Raji (cell line): ENCODE data around the gene SNX21.

Experiments used
- POLR2A ChIP-seq: IDR thresholded peaks from 2 replicates; pipeline ENCODE4 v1.6.1; 2011; ENCODE audit warnings: low read depth, low read length, control low read depth; ENCODE audit not compliant: insufficient read depth

SNX21 gene, protein sequence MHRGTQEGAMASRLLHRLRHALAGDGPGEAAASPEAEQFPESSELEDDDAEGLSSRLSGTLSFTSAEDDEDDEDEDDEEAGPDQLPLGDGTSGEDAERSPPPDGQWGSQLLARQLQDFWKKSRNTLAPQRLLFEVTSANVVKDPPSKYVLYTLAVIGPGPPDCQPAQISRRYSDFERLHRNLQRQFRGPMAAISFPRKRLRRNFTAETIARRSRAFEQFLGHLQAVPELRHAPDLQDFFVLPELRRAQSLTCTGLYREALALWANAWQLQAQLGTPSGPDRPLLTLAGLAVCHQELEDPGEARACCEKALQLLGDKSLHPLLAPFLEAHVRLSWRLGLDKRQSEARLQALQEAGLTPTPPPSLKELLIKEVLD

DNA sequence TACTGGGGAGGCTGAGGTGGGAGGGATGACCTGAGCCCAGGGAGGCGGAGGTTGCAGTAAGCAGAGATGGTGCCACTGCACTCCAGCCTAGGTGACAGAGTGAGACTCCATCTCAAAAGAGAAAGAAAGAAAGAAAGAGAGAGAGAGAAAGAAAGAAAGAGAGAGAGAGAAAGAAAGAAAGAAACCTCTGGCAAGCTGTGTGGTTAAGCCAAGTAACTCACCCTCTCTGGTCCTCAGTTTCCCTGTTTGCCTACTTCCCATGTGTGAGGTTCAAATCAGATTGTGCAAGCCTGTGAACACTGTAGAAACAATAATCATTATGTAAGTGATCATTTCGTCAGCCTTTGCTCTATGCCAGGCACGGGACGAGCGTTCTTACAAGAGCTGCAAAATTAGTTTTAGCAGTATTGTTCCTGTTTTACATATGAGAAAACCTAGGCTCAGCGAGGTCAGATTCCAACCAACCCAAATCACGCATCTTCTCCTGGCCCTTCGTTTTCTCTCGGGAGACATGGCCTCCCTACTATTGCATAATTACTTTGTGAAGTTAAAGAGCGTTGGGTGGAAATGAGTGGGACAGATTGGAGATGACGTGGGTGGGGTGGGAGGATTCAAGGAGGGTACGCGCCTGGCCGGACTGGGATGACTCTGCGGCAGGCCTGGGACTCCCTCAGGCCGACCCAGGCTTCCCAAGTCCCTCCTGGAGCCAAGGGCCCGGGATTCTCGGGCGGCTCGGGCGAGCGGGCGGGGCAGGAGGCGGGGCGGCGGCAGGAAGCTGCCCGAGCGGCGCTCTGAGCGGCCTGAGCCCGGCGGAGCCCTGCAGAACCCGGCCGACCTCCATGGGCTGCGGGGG lies at the start of gene SNX21:
Gene SNX21, plus strand, starts transcription at position 770 of the 853 bp plus-strand sequence. CDS start 121 bp downstream, outside the sequence.
- TF ChIP-seq POLR2A = no peak

DNA sequence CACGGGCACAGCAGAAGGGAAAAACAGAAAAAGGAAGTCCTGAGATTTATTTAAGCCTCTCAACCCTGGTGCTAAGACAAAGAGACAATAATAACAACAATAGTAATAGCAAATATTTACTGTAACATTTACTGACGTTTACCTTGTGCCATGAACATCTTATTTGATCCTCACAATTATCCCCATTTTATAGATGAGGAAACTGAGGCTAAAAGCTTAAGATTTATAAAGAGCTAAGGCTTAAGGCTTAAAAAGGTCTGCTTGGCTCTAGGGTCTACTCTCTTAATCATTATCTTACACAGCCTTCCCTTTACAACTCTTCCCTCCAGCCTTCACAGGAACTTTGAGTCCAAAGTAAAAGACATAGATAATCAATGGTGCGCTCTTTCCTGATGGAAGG lies 45.2 kb upstream of the SNX21 start:
- TF ChIP-seq POLR2A = no peak

DNA sequence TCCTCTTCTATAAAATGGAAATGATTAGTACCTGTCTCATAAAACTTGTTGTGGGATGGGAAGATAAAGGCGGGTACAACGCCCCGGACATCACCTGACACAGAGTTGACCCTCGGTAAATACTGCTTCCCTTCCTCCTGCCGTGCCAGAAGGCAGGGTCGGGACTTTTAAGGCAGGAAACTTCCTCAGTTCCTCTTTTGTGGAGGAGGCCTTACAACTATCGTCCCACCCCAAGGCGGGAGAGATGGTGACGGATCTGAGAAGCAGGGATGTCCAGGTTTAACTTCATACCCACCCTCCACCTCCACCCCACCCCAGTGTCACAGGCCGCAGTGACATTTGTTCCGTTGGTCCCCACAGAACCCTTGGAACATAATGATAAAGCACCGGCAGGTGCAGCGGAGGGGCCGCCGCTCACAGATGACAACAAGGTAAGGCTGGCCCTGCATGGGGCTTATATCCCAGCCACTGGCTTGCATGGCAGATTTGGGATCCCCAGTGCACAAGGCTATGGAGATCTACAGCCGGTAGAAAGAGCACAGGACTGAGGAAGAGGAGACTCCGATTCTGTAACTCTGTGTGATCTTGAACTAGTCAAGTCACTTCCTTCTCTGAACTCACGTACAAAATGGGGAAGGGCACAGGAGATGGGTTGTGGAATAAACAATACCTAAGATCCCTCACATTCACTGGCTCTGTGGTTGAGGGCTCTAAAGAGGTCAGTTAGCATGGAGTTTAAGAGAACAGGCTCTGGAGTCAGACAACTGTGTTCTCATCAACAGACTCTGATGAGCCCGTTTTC lies 41.1 kb upstream of the SNX21 start:
- TF ChIP-seq POLR2A = no peak

DNA sequence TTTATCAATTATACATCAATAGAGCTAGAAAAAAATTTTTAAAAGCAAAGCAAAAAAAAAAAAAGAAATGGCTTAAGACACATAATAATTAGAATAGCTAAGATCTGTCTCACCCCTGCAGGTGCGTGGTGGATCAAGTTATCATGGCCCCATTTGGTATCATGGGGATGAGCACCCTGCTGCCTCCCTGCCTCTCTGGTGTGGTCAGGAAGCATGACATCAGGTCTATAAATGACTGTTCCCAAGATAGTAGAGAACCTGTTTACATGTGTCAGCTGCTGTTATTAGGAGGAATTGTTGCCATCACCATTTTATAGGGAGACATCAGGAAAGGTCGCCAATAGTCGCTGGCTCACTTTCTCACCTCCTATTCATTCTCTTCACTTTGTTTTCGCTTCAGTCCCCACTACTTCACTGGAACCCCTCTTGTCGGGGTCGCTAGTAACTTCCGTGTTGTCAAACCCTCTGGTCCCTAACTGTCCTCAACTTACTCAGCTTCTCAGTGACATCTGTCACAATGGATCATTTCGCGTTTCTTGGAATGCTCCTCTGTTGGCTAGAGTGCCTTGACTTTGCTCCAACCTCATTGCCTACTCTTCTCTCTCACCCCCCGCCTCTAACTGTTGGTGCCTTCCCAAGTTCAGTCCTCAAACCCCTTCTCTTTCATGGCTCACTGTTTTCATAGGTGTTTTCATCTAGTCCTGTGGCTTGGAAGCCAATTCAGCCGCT lies 37.1 kb upstream of the SNX21 start:
- TF ChIP-seq POLR2A = no peak

DNA sequence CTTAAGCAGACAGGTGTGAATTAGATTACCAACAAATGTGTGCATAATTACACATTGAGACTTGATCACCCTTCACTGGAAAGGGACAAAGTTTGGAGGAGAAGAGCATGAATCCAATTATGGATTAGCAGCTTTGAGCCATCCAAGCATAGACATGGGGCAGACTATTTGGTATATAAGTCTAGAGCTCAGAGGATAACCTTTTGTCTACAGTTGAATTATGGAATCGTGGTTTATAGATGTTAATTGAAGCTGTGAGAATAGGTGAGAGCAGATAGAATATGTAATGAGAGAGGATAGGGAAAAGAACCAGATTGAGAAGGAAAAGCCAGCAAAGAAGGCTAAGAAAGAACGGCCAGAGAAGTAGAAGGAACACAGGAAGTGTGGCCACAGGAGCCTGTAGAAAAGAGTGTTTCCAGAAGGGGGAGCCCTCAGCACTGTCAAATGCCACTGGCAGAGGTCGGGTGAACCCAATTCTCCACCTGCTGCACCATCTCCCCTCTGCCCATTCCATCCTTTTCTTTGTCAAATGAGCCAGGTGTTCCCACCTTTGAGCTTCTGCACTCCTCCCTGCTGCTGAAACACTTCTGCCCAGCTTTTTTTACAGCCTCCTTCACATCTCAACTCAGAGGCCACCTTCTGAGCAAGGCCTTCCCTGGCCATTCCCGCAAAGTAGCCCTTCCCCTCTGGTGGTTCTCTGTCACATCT lies 34.5 kb upstream of the SNX21 start:
- TF ChIP-seq POLR2A = no peak

DNA sequence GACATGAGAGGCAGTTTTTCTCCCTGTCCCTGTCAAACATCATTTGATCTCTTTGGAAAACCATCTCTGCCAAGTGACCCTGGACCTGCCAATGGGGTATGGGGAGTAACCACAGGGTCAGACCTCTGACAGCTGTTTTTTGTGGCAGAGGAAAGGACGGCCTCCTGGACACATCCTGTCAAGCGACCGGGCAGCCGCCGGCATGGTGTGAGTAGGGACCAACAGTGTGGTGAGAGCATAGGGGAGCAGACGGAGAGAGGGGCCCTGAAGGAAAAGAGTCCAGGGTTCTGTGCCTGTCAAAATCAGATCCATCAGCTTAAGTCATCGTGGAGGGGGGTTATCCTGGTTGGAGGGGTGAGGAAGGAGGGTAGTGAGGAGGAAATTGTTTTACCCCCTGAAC lies 31.7 kb upstream of the SNX21 start:
- no peak for TF ChIP-seq POLR2A

DNA sequence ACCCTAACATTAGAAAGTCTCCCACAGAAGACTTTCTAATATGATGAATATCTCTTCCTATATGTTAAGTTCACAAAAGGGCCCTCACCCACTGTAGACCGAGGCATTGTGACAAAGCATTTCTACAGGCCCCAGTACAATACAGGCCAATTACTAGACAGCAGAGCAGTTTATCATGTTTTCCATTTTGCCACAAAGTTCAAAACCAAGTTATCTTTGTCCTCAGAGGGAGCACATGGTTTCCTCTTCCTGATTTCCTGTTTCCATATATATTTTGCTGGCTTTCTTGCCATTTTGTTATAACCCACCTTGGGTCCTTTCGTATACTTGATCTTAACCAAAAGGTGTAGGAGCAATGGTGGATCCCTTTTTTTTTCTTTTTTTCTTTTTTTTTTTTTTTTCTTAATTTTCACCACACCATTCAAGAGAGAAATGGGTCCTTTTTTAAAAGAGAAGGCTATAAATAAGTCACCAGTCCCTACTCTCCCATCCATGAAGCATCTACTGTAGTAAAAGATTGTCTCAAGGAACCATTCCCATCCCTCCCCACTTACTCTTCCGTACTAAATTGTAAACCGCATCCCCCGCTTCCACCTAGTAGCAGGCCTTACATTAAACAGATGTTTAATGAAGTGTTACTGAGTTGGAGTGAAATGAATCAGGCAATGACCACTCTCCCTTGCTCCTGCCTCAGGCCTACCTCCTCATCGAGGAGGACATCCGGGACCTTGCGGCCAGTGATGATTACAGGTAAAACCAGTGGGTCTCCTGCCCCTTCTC lies 23.2 kb upstream of the SNX21 start:
- no peak for TF ChIP-seq POLR2A

DNA sequence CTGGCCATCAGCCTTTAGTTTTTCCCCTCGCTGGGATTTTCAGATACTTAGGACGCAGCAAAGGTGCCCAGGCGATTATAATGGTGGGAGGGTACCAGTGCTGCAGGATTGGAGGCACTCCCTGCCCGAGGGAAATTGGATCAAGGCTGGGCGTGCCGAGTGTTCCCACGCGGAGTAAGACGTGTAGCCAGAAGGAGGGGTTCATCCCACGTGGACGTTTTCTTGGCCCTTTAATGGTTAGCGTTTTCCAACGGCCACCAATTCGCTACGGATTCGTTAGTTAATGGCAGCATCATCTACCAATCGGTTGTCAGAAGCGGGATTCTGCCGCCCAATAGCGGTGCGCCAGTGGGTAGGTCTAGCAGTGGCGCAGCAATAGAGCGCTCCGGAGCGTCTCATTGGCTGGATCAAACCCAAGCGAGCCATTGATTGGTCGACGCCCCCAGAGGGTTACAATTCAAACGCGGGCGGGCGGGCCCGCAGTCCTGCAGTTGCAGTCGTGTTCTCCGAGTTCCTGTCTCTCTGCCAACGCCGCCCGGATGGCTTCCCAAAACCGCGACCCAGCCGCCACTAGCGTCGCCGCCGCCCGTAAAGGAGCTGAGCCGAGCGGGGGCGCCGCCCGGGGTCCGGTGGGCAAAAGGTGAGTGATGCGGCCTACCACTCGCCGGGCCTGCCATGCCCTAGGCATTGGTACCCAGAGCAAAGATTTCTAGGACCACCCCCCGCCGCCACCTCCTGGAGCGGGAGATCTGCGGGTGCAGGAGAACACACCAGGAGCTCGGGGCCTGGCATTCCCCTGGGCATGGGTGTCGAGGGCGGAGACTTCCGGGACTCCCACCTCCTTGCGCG lies 21.2 kb upstream of the SNX21 start, which contains the start of gene UBE2C:
Gene UBE2C, plus strand, starts transcription at position 488 of the 849 bp plus-strand sequence. Its CDS starts 52 bp downstream, at position 540.
- peak; percentile 76 for TF ChIP-seq POLR2A

DNA sequence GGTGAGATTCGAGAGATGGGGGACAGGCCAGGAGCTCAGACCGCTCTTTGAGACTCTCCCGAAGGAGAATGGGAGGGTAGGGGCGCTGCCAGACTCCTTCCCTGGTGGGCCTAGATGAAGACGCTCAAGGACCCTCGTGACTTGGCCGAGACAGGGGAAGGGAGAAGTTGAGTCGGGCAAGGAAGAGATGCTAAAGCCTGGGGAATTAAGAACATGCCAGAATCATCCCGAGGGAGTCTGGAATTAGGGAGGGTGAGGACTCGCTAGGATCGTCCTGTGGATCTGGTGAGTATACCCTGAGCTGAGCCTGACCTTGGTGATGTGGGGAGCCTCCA lies 20.6 kb upstream of the SNX21 start:
- no peak for TF ChIP-seq POLR2A

DNA sequence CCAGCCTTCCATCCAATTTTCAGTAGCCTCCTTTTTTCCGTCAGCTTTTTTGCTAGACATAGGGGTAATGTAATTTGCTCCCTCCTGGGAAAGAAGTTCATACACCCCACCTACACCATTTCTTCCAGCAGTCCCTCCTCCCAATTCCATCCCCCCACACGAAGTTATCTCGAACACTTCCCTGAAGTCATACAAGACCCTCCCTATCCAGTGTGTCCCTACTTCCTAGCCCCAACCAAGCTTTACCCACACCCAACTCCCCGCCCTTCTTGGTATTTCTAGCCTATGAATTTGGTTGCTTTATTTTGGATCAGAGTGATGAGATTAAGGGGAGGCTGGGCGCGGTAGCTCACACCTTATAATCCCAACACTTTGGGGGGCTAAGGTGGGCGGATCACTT lies 20.1 kb upstream of the SNX21 start:
- no peak for TF ChIP-seq POLR2A

DNA sequence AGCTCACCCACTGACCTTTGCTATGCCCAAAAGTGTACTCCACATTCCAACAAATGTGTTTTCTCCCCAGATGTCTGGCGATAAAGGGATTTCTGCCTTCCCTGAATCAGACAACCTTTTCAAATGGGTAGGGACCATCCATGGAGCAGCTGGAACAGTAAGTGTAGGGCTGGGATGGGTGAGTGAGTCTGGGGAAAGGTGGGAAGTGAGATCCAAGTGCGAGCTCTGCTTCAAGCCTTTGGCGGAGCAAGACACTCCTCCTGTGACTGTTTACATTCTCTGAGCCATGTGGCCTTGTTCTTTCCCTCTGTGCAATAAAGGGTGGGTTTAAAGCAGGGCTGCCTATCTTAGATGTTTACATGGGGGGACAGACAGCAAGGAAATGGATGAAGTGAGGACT lies 19.3 kb upstream of the SNX21 start:
- no peak for TF ChIP-seq POLR2A

DNA sequence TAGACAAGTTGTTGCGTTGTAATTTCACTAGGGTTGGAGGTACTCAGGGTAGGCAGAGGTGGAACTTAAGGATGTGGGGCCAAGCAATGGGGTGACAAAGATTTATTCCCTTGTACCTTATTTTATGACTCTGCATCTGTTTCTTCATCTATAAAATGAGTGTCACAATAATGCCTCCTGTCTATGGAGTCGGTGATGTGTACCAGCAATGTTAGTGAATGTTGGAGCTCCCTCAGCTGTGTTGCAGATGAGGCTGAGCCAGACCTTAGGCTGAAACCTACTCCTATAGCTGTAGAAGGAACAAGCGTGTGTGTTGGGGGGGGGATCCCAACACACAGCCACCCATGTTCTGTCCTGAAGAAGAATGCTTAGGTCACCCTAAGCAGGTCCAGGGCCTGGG lies 16.6 kb upstream of the SNX21 start:
- TF ChIP-seq POLR2A = no peak
